Stomach smooth muscle (tissue), 2 donors: ENCODE data around the gene MEGF6.

Source experiments
- H3K27ac ChIP-seq: one replicate; pipeline ENCODE4 v1.7.0; 2013; ENCODE audit warnings: mild to moderate bottlenecking, low read length, inconsistent platforms
- H3K27me3 ChIP-seq, 2 donors: one replicate each; pipeline ENCODE4 v1.7.0; 2013; ENCODE audit warnings: low read length in 2 of 2; ENCODE audit not compliant: insufficient read depth in 2 of 2, control insufficient read depth in 1 of 2
- H3K36me3 ChIP-seq, 2 donors: one replicate each; pipeline ENCODE4 v1.7.0; 2013; ENCODE audit warnings: low read length in 2 of 2; ENCODE audit not compliant: control insufficient read depth in 2 of 2, insufficient read depth in 2 of 2
- H3K4me1 ChIP-seq: one replicate; pipeline ENCODE4 v1.7.0; 2013; ENCODE audit warnings: low read length; ENCODE audit not compliant: control insufficient read depth, insufficient read depth
- H3K4me3 ChIP-seq, 2 donors: one replicate each; pipeline ENCODE4 v1.7.0; 2013; ENCODE audit warnings: low read length in 2 of 2
- H3K9ac ChIP-seq, 2 donors: one replicate each; pipeline ENCODE4 v1.7.0; 2013; ENCODE audit warnings: low read length in 2 of 2, mild to moderate bottlenecking in 1 of 2
- H3K9me3 ChIP-seq, 2 donors: one replicate each; pipeline ENCODE4 v1.7.0; 2013; ENCODE audit warnings: low read length in 2 of 2; ENCODE audit not compliant: control insufficient read depth in 2 of 2
- donor health status: healthy.
- donor health status: Pancreatic carcinoma.

The MEGF6 gene

DNA sequence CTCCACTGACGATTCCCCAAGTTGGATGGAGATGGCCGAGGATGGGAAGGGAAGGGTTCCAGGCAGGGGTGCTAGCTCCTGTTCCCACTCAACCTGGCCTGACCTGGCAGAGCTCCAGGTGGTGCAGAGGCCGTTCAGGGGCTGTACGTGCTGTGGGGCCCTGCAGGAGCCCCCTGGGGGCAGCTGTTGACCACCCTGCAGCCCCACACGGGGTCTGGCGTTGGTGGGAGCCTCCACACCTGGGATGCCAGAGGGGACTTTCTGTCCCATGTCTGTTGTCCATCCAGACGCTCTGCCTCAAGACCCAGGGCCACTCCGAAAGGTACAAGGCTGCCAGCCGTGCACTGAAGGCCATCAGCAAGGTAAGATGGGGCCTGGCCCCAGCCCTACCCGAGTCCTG, 136.9 kb downstream of the MEGF6 start:
- Histone ChIP-seq H3K4me3 (no peak overlapping the region), H3K27ac (no peak overlapping the region), H3K9ac (no peak overlapping the region), H3K36me3 (no peaks in the 10 kb centered on the region), H3K27me3 (peaks cover 2 to 6% of the 10 kb centered on the region in 2 donors), H3K4me1 (no peaks in the 10 kb centered on the region), H3K9me3 (no peaks in the 10 kb centered on the region)

GRCh38 chr1:3474016-3474415, 137.3 kb downstream of the MEGF6 start:
- Histone ChIP-seq H3K4me1 (peaks cover 2% of the 10 kb centered on the region), H3K27ac (no peak overlapping the region), H3K9ac (no peak overlapping the region), H3K9me3 (no peaks in the 10 kb centered on the region), H3K36me3 (no peaks in the 10 kb centered on the region), H3K27me3 (peaks cover 2 to 6% of the 10 kb centered on the region in 2 donors), H3K4me3 (no peak overlapping the region)

DNA sequence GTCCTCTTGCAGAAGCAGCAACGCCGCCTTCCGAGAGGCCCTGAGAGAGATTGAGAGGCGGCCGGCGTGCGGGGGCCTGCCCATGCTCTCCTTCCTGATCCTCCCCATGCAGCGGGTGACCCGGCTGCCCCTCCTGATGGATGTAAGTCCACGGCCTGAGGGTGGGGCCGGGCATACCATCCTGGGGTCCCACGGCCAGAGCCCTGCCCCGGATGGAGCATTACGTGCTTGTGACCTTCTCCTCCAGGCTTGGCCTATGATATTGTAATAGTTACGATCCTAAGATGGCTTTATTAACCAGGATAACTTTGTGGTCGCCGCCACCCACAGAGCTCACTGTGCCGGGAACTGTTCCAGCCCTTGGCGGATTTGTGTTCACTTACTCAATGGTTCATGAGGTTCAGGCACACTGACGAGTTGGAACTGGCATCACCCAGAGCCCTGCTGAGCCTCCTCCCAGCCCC, 137.9 kb downstream of the MEGF6 start:
- Histone ChIP-seq H3K36me3 (no peaks in the 10 kb centered on the region), H3K4me1 (peaks cover 2% of the 10 kb centered on the region)

GRCh38 chr1:3472906-3473305, 138.4 kb downstream of the MEGF6 start:
- Histone ChIP-seq H3K36me3 (no peaks in the 10 kb centered on the region), H3K27ac (no peak overlapping the region), H3K4me3 (no peak overlapping the region), H3K9ac (no peak overlapping the region), H3K27me3 (peaks cover 2 to 6% of the 10 kb centered on the region in 2 donors), H3K4me1 (peaks cover 2% of the 10 kb centered on the region), H3K9me3 (no peaks in the 10 kb centered on the region)

More for the DNA sequence above, 137.9 kb downstream of the MEGF6 start:
- H3K27ac ChIP-seq, result no peak overlapping the region
- H3K27me3 ChIP-seq, result peaks cover 2 to 6% of the 10 kb centered on the region in 2 donors
- no peak overlapping the region for H3K9ac ChIP-seq
- no peak overlapping the region for H3K4me3 ChIP-seq
- no peaks in the 10 kb centered on the region for H3K9me3 ChIP-seq

GRCh38 chr1:3472088-3472850, 139.0 kb downstream of the MEGF6 start:
- Histone ChIP-seq H3K9me3 (no peaks in the 10 kb centered on the region), H3K4me1 (peaks cover 2% of the 10 kb centered on the region), H3K27me3 (peaks cover 2 to 6% of the 10 kb centered on the region in 2 donors), H3K4me3 (no peak overlapping the region), H3K27ac (no peak overlapping the region), H3K36me3 (no peaks in the 10 kb centered on the region), H3K9ac (no peak overlapping the region)

GRCh38 chr1:3471356-3472087, 139.8 kb downstream of the MEGF6 start:
- Histone ChIP-seq H3K36me3 (no peaks in the 10 kb centered on the region), H3K27ac (no peak overlapping the region), H3K9me3 (no peaks in the 10 kb centered on the region), H3K4me3 (no peak overlapping the region), H3K9ac (no peak overlapping the region), H3K27me3 (peaks cover 2 to 6% of the 10 kb centered on the region in 2 donors), H3K4me1 (peaks cover 2% of the 10 kb centered on the region)

- no peak overlapping the region for H3K27ac ChIP-seq
Measured at GRCh38 chr1:3470650-3471355, 140.5 kb downstream of the MEGF6 start.

GRCh38 chr1:3469849-3470649, 141.3 kb downstream of the MEGF6 start:
- no peaks in the 10 kb centered on the region for H3K9me3 ChIP-seq
- peaks cover 2% of the 10 kb centered on the region for H3K4me1 ChIP-seq
- no peaks in the 10 kb centered on the region for H3K36me3 ChIP-seq
- H3K9ac ChIP-seq, result no peak overlapping the region
- H3K27me3 ChIP-seq, result peaks cover 2 to 4% of the 10 kb centered on the region in 2 donors
- H3K27ac ChIP-seq, result no peak overlapping the region
- no peak overlapping the region for H3K4me3 ChIP-seq

More at GRCh38 chr1:3470650-3471355, 140.5 kb downstream of the MEGF6 start:
- H3K9ac ChIP-seq, result no peak overlapping the region
- H3K4me1 ChIP-seq, result peaks cover 2% of the 10 kb centered on the region
- no peaks in the 10 kb centered on the region for H3K36me3 ChIP-seq
- H3K9me3 ChIP-seq, result no peaks in the 10 kb centered on the region
- peaks cover 2 to 4% of the 10 kb centered on the region in 2 donors for H3K27me3 ChIP-seq
- H3K4me3 ChIP-seq, result no peak overlapping the region

DNA sequence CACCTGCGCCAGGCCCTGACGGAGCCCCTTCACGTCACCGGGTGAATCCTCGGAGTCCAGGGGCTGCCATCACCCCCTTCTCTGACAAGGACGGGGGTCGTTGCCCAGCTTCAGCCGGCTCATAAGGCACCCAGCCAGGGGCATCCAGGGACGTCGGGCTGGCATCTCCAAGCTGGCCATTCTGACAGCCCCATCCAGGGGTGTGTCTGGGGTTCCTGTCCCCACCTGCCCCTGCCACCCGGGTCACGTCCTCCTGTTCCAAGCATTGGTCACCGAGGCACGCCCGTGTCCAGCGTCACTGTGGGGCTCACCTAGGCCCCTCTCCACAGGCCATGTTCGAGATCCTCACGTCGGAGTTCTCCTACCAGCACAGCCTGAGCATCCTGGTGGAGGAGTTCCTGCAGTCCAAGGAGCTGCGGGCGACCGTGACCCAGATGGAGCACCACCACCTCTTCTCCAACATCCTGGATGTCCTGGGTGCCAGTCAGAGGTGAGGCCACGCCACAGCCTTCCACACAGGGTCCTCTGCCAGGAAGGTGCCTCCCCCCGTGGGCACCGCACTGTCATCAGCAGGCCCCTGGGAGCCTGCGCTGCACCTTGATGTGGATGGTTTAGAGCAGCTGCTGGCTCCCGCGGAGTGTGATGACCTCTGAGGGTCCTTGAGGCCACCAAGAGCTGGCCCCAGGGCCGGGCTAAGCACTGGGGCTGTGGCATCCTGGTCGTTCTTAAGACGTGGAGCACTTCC, 142.0 kb downstream of the MEGF6 start:
- H3K4me1 ChIP-seq, result peaks cover 2% of the 10 kb centered on the region
- no peak overlapping the region for H3K4me3 ChIP-seq
- H3K36me3 ChIP-seq, result no peaks in the 10 kb centered on the region
- no peaks in the 10 kb centered on the region for H3K9me3 ChIP-seq
- H3K27me3 ChIP-seq, result peaks cover 2 to 4% of the 10 kb centered on the region in 2 donors
- no peak overlapping the region for H3K9ac ChIP-seq
- no peak overlapping the region for H3K27ac ChIP-seq
